Right ventricle myocardium inferior (tissue), 1 donor: Measurements from ENCODE around the gene TNFSF10. TPM values are rescaled to one million over a fixed set of nuclear protein-coding genes. Genes with fewer than 3 reads are reported as not detected.

Source experiments
- ATAC-seq: fragments of 200-7000 bp; cut with Tn5 transposase; one replicate; pipeline ENCODE4 v1.9.1; 2020; ENCODE audit warnings: mild to moderate bottlenecking, moderate library complexity
- DNase-seq: peaks from one replicate; pipeline ENCODE4 v3.0.0; 2021; ENCODE audit errors: missing footprints
- intact Hi-C: fragments of 100-400 bp; cut with DNase I; formaldehyde crosslinking; loops from one replicate; pipeline ENCODE4 v1.11.0; 2022
- total RNA-seq: library from RNA; stranded (reverse); fragmentation: NEBNext Ultra II Directional; extraction: Animal tissue kit (Norgen Biotek cat#: 25700); gene quantifications from one replicate; pipeline ENCODE4 v1.2.1, GENCODE V29; 2021
- donor health status: DM: no; HTN: yes; CAD: no; lungs with severe emphysema.

TNFSF10 gene
- total RNA-seq, 1 donor from 2014 or later, result 15.7 TPM

DNA sequence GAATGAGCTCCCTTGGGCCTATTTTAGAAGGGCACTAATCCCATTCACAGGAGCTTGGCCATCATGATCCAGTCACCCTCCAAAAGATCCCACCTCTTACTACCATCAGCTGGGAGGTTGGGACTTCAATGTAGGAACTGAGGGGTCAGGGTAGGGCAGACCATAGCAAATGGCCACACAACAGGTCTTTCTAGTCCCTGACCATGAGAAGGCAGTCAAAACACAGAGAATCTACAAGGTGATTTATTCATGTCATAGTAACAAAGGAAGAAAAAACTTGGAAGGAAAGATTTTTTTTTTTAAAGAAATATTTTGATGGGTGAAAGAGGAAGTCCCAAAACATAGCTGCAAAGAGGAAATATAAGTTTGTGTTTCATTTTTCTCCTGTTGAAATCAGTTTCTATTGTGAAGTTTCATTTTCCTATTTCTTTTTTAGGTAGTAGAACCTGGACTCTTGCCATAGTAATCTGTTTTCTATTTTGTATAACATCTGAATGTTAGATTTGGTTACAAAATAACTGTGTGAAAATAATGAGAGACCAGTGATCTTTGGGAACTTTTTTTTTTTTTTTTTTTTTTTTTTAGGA, 23.5 kb upstream of the TNFSF10 start:
- ATAC-seq, result no peak
- no peak for DNase-seq
- intact Hi-C loops, result no loop called here

DNA sequence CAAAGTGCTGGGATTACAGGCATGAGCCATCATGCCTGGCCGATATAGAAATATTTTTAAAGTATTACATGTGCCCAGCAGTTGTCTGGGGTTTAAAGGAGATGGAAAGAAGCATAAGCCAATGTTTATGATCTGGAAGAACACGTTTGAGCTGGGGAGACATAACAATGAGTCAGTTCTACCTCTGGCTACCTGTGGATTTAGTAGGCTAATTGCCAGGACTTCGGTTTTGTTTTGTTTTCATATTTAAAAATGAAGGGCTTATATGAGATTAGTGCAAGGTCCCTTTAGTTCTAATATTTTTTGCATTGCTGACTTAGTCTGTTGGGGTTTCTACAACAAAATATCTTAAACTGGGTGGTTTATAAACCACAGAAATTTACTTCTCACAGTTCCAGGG, 22.9 kb upstream of the TNFSF10 start:
- intact Hi-C loops, result no loop called here
- DNase-seq (no peak), ATAC-seq (no peak)

DNA sequence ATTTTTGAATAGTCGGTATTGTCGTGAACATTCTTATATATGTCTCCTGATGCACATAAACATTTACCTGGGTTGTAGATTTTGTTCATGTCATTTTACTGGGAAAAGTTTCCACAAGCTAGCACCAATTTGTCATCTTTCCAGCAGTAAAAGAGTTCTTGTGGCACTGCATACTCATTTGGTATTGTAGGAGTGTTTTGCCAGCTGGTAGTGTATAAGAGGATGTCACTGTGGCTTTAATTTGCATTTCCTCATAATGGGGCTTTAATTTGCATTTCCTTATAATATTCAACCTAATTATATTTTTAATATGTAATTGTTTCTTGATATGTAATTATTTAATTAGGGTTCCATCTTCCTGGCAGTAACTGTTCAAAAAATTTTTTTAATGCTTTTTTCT, 21.2 kb upstream of the TNFSF10 start:
- DNase-seq (no peak), ATAC-seq (no peak)
- intact Hi-C loops, result no loop called here

DNA sequence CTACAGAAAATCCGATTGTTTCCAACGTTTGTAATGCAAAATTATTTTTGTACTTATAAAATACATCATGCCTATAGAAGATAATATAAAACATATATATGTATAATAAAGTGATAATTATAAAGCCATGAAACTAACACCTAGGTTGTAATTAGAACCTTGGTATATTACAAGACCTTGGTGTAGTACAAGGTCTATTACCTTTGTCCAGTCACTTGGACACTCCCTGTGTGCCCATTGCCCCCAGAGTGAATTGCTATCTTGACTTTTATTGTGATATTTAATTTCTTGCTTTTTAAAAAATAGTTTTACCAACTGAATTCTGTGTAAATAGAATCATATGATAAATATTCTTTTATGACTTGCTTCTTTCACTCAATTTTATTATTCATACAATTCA, 20.7 kb upstream of the TNFSF10 start:
- DNase-seq (no peak), ATAC-seq (no peak)
- intact Hi-C loops, result no loop called here

DNA sequence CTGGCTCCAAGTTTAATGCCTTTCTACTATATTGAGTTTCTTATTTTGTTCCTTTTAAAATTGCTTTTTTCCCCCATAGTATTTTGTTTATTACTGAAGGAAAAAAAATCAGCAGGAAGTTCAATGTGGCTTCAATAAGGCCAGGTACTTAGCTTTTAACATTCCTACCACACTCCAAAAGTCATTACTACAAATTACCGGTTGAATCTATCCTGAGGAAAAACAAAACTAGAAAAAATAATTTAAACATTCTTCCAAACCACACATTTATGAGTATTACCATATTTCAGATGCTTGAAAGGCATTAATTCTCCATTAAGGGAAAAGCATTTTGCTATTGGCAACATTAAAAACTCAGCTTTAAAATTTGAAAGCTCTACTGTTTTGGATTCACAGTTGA, 20.2 kb upstream of the TNFSF10 start:
- DNase-seq, result no peak
- intact Hi-C loops, result no loop called here
- no peak for ATAC-seq

DNA sequence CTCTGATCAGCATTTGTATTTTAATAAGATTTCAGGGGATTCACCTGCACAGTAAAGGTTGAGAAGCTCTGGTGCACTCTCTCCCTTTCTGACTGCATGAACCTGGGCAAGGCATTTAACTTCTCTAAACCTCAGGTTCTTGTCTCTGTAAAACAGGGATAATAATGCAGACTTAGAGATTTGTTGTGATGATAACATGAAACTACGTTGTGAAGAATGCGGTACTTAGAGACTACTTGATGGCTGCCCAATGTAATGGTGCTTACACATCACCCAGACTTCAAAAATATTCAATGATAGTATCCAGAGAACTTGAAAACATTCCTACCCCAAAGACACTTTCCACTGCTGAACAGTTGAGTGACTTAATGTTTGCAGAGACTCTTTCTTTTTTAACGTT, 19.8 kb upstream of the TNFSF10 start:
- ATAC-seq (no peak), DNase-seq (no peak)
- intact Hi-C loops, result no loop called here

DNA sequence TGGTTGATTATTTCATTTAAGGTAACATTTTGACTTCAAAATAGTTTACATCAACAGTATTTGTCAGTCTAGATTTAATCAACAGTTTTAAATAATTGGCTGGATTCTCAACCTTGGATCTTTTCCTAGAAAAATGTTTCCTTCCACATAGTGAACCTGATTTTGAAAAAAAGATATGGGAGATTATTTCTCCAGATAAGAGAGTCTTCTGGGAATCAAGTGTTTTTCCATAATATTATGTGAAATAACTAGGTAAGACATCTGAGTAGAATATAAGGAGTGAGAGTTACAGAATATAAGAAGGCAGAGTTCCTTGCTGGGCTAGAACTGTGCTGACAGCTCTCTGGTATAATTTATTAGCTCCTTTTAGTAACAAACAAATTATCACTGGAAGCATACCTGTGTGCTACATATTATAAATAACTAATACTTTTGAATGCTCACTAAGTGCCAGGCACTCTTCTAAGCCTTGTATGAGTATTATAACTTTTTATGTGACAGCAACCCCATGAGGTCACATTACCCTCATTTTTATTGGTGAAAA, 18.8 kb upstream of the TNFSF10 start:
- no peak for DNase-seq
- no peak for ATAC-seq
- intact Hi-C loops, result no loop called here

DNA sequence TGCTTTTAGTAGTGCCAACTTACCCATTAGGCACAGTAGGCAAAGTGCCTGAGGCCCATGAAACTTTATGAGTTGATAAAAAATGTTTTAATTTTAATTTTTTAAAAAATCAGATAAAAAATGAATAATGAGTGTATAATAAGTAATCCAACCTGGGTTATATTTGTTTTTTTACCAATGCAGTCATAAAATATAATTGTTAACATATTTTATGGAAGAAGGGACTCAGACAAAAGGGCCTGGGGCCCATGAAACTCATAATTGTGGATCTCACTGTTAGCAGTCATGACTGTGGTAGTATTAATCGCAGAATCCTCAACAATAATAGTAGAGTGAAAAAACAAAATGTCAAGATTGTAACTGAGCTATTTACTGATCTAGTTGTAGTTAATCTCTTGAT, 16.8 kb upstream of the TNFSF10 start:
- intact Hi-C loops, result no loop called here
- ATAC-seq, result no peak
- no peak for DNase-seq

DNA sequence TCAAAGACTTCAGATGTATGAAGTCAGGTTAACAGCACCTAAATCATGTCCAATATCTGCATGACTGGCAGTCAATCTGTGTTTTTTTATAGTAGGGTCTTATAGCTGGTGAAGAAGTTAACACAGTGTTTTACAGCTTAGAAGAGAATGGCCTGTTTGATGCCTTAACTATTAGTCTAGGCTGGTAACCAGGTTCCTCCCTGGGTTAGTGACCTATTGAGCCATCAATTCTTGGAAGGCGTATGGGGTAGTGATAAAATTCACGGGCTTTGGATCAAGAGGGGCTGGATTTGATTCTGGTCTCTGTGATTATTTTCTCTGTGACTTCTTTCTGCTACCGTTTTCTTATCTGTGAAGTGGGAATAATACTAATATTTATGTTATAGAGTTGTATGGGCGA, 16.0 kb upstream of the TNFSF10 start:
- ATAC-seq (no peak), DNase-seq (no peak)
- intact Hi-C loops, result no loop called here

DNA sequence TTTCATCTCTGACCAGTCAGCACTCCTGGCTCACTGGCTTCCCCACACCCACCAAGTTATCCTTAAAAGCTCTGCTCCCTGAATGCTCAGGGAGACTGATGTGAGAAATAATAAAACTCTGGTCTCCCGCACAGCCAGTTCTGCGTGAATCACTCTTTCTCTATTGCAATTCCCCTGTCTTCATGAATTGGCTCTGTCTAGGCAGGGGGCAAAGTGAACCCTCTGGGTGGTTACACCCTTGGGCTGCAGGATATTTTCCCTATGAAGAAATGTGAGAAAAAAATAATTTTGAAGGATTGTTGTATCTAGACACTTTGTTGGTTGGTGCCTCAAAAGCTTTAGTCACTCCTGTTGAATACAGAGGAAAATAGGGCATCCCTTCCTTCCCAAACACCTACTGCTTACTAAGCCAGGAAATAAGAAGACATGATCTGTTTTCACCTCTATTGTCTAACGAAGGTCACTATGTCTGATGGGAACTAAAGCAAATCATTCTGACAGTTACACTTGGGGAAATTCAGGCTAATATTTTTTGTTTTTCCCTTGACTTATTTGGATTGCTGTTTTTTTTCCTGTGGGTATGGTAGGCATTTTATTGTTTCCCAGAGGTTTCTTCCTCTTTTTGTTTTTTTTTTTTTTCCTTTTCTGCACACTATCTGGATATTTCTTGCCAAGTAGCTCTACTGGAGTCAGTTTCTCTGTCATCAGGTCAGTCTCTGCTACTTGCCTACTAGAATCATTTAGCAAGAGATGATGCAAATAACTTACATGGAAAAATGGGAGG, 15.3 kb upstream of the TNFSF10 start:
- intact Hi-C loops, result no loop called here
- ATAC-seq, result no peak
- no peak for DNase-seq

DNA sequence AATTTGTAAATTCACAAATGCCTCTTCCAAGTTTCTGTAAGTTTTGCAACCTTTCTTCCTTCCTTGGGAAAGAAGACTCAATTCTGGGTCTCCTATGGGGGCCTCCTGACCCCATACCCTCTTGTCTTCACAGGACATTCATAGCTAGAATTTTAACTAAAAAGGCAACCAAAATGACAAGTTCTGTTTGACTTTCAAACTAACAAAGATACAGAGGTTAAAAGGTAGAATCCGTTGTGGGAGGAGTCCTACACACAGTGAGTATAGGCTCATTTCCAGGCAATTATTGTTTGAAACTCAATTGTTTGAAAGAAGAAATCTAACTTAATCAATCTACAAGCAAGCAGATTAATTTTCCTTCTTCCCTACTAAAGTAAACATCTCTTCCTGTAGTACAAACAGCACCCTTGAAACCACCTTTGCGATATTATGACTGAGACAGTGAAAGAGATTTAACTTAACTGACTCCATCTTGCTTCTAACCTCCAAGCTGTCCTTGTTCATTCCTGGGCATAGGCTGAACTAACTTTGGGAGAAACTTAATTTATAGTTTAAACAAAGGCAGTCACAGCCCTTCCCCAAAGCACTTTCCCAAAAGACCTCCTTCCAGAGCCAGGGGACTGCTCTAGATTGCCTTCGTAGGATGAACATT, 14.4 kb upstream of the TNFSF10 start:
- intact Hi-C loops, result no loop called here
- DNase-seq (no peak), ATAC-seq (no peak)

DNA sequence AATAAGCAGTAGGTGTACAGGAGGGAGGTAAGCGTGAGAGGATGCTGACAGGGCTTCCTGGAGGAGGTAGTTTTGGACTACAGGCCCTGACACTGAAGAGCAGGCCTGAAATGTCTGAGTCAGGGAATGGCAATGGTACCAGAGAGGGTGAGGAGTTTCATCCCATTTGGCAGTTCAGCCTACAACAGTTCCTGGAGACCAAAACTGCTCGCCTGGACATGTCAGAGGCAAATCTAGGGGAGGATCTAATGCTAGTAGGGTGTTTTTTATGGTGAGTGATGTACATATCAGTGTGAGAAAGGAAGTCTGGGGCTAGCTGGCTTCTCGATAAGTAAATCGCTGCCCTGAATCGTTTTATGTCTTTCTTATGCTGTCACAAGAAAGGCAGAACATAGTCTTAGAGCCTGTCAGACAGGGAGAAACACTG, 13.8 kb upstream of the TNFSF10 start:
- intact Hi-C loops, result no loop called here
- DNase-seq (no peak), ATAC-seq (no peak)

DNA sequence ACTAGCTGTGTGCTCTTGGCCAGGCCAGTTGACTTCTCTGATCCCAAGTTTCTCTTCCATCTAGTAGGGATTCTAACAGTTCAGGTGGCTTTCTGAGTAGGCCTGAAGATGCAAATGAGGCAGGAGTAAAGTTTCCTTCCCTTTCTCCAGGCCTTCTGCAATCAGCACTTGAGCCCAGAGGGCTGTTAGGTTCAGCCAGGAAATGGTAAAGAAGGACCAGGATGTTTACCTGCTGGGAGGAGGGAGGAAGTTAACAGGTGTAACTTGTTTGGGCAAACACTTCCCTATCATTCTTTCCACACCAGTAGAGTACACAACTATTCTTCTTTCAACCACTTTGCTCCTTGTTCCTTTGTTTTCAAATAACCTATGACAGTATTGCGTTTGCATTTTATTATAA, 13.3 kb upstream of the TNFSF10 start:
- ATAC-seq, result no peak
- intact Hi-C loops, result no loop called here
- no peak for DNase-seq

DNA sequence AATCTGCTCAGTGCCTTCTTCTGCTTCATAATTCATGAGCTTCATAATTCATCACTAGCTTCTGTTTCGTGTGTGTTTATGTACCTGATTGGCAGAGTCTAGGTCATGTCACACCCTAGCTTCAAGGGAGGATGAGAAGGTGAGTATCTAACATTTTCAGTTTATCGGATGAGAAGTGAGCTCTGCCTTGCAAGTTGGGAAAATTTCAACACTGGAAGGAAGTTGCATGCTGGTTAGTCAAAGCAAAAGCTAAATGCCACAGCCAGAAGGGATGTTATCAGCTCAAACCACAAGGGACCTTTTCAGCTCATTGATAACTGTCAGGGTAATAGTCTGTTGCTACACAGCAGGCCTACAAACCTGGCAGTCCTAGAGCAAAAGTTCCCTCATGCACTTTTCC, 7.3 kb upstream of the TNFSF10 start:
- intact Hi-C loops, result no loop called here
- ATAC-seq, result no peak
- no peak for DNase-seq

DNA sequence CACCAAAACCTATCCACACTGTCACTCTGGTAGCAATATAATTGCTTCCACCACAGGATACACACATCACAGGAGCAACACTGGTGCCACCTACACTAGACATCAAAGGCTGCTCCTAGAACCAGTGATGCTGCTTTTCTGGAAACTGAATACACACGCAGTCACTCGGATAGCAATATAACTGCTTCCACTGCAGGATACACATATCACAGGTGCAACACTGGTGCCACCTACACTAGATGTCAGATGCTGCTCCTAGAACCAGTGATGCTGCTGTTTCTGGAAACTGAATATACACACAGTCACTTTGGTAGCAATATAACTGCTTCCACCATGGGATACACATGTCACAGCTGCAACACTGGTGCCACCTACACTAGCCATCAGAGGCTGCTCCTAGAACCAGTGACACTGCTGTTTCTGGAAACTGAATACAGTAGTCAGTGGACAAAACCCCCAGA, 6.9 kb upstream of the TNFSF10 start:
- intact Hi-C loops, result no loop called here
- ATAC-seq, result no peak
- DNase-seq, result no peak

DNA sequence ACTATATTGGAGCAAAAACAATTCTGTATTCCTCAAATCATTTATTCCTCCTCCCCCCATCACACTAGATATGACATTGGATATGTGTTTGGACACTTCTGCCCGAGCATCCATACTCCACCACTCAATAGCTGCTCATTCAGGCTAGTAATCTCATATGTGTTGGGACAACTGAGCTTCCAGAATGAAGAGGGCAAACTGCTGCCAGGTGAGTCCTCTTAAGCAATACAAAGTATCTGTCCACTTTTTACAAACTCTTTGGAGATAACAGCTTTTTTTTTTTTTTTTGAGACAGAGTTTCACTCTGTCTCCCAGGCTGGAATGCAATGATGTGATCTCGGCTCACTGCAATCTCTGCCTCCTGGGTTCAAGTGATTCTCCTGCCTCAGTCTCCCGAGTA, 5.4 kb upstream of the TNFSF10 start:
- intact Hi-C loops, result no loop called here
- ATAC-seq, result no peak
- DNase-seq, result no peak

DNA sequence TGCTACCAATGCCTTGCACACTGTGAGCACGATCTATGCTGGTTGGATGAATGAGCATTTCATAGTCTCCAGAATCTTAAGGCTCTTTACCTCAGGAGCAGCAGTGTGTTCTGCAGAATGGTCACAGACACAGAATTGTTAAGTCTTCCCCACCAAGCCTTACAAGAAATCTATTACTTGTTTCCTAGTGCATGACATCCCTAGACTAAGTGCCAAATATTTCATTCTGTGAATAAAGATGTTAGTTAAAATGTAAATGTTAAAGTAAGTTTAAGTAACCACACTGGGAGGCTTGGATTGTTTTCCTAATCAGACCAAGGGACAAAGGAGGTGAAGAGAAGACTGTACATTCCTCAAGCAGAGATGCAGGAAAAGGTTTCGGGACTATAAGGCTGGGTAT, 4.1 kb upstream of the TNFSF10 start:
- intact Hi-C loops, result no loop called here
- ATAC-seq, result no peak
- no peak for DNase-seq

DNA sequence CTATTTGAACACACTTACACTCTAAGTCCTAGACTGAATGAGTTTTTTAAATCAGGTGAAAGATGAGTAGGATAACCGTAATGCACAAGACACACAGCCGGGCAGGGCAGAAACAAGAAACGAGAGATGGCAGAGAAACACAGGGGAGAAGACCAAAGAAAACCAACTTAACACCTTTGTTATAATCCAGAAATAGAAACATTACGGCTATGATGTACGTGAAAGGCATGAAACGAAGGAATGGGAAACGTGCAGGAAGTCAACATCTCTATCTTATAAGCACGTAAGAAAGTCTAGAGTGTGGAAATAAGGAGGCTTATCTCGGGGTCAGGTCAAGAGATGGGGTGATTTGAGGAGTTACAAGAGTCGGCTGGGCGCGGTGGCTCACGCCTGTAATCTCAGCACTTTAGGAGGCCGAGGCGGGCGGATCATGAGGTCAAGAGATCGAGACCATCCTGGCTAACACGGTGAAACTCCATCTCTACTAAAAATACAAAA, 1.9 kb upstream of the TNFSF10 start:
- intact Hi-C loops, result no loop called here
- DNase-seq (no peak), ATAC-seq (no peak)

DNA sequence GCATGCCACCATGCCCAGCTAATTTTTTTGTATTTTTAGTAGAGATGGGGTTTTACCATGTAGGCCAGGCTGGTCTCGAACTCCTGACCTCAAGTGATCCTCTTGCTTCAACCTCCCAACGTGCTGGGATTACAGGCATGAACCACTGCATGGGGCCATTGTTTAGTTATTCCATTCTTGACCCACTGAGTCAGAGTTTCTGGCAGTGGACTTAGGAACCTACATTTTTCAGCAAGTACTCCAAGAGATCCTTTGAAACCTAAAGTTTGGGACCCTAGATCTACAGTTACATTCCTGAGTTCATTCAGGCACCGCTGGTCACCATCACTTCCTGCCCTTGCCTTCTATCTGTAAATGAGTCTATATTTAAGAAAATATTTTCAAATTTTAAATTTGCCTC, 1.4 kb upstream of the TNFSF10 start:
- no peak for ATAC-seq
- no peak for DNase-seq
- intact Hi-C loops, result no loop called here
